LoVo (cell line): ENCODE data around the gene GTF3C1.
"Not testable (repeated sequence)": the region's sequence is repeated elsewhere in the genome, so short reads cannot be mapped to it uniquely, and the experiment has no call there.

Source experiments
- DNase-seq: peaks from one replicate; pipeline ENCODE4 v3.0.0-alpha.2; 2016; ENCODE audit warnings: low spot score

The GTF3C1 gene

DNA sequence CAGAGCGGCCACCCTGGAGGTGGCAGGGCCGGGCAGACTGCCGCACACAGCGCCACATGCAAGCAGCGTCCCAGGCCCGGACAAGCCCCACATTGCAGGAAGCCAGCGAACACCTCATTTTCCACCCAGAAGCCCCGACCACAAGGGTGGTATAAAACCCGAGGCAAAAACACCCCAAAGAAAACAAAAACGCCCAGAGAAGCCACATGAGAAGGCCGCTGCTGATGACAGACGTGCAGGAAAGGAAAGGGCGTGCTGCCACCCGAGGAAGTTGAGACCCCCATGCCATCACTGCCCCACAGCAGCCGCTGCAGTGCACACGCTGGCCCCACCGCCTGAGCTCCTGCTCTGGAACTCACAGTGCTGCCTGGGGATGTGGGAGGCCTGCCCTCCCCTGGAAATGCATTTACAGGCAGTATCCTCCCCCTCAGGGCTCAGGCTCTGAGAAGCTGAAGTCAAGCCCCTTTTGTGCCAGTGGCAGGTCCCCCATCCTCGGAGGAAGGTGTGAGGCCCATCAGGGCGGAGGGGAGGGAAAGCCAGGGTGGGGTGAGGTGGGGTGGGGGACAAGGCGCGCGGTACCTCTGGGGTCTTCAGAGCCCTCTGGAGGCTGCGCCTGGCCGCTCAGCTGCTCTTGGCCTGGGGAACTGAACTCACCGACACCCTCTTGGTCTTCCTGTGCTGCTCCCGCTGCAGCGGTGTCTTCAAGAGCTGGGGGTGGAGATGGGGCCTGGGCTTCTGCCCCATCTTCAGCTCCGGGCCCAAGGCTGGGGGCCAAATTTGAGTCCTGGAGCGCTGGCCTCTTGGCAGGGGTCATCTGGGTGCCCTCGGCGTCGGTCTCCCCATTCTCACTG is 85.7 kb downstream of the GTF3C1 start:
- no peak for DNase-seq

DNA sequence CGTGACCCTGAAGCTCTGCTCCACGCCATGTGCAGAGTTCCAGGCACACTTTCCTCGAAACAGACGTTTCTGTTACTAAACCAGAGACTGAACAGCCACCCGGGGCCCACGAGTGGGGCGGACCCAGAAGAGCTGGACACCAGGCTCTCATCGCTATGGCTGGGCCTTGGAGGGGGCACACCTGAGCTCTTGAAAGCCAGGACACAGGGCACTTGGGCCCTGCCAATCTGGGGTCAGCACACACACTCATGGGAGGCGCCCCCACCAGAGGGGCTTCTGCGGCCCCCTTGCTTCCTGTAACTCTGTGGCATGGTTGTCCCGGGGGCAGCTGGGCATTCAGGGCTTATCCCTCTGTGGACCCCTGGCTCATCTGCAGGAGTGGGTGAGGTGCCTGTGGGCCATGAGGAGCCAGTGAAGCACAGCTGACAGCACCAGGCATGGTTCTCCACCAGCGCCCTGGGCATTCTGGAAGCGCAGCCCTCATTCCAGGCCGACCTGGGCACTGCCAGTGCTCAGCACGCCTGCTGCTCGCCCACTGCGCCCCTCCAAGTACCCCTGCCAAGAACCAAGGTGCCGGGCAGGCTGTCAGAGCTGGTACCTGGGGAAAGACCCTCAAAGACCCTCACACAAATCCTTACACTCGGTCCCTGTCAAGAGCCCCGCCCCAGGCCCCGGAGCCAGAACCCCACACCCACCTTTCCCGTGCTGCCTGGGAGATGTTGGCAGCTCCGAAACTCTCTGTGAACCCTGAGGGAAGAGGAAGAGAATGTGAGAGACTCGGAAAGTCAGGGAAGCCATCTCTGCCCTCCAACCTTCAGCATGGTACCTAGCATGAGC is 86.6 kb downstream of the GTF3C1 start:
- no peak for DNase-seq

DNA sequence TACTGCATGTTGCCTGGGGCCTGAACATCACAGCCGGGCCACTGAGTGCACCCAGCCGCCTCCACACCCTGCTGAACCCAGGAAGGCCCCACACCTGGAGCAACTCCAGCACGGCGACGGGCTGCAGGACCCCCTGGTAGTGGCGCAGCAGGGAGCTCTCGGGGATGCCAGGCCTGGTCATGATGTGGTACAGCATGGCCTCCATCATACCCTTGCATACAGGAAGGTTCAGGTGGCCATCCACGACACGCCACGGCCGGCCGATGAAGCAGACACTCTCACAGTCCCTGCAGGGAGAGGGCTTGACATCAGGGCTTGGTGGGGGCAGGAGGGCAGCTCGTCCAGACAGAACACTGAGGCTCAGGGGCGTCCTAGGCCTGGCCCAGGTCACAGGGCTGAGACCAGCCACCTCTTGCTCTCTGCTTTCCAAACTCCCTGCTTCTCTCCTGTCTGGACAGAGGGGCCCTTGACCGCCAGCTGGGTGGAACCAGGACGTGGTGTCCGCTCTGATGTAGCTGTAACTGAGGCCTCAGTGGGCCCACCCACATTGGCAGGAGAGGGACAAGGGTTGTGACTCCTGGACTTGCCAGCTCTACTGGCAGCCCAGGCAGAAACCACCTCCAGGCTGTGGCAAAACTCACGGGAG is 87.4 kb downstream of the GTF3C1 start:
- DNase-seq, result no peak

DNA sequence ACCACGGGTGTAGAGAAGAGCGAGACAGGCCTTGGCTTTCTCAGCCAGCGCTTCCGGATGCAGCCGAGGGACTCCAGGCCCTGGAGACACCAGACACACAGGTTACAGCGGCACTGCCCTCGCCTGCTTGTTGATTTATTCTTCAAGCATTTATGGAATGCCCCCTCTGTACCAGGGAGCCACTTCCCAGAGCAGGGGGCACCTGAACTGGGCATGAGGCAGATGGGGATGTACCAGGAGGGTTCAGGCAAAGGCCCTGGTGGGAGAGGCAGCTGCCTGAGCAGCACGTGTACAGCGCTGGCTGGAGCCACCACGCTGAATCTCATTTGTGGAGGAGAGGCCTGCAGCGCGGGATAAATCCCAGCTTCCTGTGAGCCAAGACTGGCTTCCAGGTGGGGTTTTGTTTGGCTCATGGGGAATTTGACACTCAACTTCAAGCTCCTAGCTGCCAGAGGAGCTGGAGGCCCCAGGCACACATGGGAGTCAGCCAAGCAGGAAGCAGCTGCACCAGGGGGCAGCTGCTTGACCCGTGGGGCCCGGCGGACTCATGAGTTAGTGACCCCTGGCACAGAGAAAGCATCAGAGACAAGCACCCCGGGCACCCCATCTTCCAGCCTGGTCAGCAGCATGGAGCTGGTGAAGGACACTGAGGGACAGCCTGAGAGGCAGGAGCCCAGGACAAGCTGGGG is 88.1 kb downstream of the GTF3C1 start:
- no peak for DNase-seq

DNA sequence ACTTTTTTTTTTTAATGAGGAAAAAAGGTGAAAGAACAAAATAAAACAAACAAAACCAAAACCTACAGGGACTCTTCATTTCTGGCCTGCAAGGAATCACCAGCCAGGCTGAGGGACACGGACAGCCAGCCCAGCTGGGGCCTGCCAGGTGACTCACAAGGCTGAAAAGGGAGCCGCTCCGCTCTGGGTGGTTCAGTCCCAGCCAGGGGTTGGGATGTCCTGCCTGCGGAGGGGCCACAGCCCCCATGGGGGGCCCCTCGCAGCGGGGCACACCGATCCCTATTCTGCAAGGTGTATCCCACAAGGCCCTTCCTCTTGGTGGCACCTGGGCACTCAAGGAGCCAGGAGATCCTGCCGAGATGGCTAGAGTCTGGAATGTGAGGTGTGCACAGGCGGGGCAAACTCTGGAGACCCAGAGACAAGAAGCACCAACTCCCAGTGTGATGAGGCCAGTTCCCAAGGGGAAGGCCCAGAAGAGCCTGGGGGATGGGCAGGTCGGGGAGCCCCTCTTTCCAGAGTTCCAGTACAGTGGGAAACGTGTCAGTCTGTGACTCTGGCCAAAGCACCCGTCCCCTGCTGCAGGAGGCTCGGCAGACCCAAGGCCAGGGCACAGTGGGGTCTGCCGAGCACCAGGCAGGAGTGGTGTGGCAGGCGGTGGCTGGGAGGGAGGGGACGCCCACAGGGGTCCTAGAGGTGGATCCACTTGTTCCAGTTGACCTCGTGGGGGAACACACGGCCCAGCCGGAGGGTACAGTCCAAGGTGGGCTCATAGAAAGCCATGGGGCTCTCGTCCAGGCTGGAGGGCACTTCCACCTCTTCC is 88.8 kb downstream of the GTF3C1 start:
- no peak for DNase-seq

DNA sequence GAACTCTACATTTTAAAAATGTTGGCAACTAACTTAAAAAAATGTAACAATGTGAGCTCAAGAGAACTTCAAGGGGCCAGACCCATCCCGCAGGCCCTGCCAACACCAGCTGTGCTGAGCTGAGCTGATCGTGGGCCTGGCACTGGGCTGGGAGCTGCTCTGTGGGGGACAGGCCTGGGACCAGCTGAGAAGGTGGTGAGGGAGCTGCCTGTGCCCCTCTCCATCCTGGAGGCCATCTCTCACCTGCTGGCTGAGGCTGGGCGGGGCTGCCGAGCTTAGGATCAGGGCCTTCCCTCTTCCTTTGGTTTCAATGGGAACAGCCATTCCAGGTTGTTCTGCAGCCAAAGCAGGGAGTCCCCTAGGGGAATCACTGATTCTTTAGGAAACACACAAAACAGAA is 89.5 kb downstream of the GTF3C1 start:
- no peak for DNase-seq

DNA sequence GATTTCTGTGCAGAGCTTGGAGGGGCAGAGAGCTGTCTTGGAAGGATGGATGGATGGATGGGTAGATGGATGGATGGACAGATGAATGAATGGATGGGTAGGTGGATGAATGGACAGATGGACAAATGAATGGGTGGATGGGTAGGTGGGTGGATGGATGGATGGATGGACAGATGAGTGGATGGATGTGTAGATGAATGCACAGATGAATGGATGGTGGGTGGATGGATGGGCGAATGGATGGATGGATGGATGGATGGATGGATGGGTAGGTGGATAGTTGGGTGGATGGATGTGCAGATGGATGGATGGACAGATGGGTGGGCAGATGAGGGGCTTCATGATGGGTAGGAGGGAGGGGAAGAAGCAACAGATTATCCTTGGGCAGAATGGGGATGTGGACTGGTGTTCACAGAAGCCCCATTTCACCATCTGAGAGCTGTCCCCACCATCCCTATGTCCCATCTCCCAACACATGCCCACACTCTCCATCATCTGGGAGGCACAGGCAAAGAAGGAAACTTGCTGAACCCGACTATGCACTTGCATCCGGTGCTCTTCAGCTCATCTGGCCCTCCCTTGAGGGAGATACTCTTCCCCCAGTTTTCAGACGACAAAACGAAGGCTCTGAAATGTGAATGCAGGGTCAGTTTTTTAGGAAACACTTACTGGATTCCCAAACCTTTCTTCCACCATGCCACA is 90.6 kb downstream of the GTF3C1 start:
- DNase-seq, result no peak

DNA sequence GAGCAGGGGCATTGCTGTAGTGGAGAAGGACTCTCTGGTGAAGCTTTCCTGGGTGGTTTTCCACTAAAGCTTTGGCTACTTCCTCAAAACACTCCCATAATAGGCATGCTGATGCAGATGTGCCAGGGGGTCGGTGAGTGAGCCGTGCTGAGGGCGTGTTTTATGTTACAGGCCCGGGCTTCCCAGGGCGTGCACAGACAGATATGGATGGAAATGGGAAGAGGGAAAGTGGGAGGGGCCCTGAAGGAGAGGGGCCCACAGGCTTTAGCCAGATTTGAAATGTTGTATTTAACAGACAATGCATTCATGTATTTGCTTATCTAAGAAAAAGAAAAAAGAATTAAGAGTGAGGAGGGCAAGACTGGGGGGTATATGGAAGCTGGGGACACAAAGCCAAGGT is 91.5 kb downstream of the GTF3C1 start:
- DNase-seq, result no peak

DNA sequence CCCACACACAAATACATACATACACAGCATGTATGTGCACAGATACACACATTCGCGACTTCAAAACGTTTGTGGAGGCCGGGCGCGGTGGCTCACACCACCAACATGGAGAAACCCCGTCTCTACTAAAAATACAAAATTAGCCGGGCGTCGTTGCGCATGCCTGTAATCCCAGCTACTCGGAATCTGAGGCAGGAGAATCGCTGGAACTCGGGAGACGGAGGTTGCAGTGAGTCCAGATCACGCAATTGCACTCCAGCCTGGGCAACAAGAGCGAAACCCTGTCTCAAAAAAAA is 92.2 kb downstream of the GTF3C1 start:
- DNase-seq, result not testable (repeated sequence)

DNA sequence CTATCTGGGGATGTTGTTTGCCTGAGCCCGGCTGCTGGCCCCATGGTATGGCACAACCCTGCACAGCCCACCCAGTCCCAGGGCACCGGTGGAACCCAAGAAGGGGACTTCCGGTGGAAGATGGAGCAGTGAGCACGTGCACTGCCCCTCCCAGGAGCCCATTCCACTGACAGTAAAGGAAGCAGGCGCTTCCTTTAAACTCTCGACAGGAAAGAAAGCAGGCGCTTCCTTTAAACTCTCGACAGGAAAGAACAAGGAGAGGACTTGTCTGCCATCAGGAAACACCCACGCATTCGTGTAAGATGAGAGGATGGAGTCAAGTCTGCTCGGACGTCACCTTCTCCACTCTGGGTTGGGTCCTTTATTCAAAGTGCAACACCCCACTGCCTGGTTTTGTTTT is 94.0 kb downstream of the GTF3C1 start:
- no peak for DNase-seq

DNA sequence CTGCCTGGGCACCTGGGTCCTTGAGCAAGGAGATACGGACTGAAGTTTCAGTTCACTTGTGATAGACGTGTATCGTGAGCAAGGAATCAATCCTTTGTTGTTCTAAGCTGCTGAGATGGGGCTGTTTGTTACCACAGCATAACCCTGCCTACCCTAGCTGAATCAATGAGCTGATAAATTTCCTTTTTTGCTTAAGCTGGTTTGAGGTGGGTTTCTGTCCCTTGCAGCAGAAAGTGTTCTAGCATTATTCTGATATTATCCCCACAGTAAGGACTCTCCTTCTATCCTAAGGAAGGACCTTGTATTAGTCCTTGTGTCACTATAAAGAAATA is 96.3 kb downstream of the GTF3C1 start:
- no peak for DNase-seq

DNA sequence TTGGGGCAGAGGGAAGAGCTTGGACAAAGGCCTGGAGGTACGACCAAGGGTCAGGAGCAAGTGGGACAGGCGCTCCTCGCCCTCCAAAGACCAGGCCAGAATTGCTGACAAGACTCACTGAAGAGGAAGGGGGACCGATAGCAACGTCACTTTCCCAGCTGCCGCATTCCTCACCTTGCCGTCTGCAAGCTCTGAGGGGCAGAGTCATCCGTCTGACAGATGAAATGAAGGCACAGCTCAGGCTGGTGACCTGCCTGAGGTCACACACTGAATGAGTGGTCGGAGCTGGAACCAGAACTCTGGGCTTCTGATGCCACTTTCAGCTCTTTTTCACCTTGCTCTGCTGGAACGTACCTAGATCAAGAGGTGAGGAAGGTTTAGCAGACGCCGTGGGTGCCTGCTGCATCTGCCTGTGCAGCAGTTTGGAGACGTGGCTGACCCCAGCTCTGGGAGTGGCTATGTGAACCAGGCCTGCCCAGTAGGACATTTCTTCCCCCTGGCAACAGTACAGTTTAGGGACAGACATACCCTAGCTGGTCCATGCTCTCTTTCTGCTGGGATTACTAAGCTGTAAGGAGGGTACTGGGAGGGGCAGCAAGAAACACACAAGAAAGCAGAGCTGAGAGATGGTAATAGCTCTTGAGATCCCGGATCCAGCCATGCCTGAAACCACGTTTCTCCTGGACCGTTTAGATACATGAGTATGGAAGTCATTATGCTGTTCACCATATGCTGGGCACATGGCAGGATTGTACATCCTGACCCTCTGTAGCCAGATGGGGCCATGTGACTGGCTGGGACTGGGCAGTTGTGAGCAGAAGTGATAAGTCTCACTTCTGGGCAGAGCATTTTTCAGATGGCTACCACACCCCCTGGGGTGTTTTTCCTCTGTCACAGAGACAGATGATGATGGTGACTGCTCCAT is 96.9 kb downstream of the GTF3C1 start:
- DNase-seq, result no peak

DNA sequence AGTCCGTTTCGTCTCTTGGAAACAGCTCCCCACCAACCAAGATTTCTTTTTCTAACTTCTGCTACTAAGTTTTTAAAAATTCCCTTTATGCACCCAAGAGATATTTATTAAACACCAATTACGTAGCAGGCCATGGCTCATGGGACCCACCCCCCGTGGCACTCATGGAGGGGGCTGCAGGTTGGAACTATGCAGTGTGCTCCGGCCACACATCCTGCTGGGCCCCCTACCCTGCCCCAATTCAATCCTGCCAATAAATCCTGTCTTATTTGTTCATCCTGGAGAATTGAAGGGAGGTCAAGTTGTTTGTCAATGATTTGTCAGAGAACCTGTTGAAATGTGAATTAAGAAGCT is 99.5 kb downstream of the GTF3C1 start:
- DNase-seq, result no peak

DNA sequence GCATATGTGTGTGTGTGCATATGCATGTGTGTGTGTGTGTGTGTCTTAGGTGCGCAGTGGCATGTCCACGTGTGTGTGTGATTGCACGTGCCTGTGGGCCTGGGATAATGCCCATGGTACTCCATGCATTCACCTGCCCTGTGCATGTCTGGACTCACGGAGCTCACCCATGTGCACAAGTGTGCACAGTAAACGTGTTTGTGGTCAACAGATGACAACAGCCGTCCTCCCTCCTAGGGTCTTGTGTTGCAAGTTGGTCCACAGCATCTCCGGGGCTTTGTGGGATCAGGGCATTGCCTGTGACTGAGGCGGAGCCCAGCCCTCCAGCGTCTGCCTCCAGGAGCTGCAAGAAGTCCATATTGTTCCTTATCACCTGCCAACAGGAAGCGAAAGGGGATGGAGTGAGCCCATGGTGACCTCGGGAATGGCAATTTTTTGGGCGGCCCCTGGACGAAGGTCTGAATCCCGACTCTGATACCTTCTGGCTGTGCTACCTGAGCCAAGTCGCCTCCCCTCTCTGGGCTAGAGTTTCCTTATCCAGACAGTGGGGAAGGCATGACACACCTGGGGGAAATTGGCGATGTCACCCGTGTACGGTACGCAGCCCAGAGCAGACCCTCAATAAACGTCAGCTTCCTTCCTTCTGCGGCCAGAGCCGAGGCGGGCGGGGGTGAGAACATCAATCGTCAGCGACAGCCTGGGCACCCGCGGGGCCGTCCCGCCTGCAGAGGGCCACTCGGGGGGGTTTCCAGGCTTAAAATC is 100.1 kb downstream of the GTF3C1 start:
- DNase-seq, result no peak

DNA sequence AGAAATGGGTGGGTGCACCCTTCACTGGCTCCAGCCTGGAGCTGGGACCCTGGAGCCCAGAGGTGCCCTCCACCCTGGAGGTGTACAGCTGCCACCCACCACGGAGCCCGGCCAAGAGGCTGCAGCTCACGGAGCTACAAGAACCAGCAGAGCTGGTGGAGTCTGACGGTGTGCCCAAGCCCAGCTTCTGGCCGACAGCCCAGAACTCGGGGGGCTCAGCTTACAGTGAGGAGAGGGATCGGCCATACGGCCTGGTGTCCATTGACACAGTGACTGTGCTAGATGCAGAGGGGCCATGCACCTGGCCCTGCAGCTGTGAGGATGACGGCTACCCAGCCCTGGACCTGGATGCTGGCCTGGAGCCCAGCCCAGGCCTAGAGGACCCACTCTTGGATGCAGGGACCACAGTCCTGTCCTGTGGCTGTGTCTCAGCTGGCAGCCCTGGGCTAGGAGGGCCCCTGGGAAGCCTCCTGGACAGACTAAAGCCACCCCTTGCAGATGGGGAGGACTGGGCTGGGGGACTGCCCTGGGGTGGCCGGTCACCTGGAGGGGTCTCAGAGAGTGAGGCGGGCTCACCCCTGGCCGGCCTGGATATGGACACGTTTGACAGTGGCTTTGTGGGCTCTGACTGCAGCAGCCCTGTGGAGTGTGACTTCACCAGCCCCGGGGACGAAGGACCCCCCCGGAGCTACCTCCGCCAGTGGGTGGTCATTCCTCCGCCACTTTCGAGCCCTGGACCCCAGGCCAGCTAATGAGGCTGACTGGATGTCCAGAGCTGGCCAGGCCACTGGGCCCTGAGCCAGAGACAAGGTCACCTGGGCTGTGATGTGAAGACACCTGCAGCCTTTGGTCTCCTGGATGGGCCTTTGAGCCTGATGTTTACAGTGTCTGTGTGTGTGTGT is 100.9 kb downstream of the GTF3C1 start:
- DNase-seq, result no peak

DNA sequence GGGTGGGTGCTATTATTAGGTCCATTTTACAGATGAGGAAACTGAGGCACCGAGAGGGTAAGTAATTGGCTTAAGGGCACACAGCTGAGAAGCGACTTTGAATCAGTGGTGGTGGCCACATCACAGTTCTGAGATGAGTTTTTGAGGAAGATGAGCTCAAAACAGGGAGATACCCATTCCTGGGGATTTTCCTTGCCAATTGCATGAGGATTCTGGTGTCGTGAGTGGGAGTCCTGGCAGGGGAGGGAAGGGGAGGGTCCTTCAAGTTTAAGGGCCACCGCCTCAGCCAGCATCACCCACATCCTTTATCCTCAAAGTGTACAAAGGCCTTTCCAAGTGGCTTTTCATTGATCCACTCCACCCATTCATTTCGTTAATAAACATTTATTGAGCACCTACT is 102.4 kb downstream of the GTF3C1 start:
- DNase-seq, result no peak

DNA sequence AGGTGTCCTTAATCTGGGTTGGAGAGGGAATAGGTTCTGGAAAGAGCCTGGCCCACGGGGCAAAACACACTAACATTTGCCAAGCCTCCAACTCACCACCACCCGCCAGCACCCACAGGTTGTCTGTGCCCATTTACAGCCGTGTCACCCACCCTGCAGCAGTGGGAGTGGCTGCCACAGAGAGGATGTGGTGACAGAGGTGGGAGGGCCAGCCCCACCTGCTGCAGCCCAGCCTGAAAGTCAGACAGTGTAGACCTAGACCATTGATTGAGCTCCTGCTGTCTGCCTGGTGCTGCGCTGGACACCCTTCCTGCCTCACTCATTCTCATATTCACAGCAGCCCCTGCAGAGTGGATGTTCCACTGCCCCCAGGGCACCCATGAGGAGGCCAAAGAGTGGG is 103.0 kb downstream of the GTF3C1 start:
- no peak for DNase-seq

DNA sequence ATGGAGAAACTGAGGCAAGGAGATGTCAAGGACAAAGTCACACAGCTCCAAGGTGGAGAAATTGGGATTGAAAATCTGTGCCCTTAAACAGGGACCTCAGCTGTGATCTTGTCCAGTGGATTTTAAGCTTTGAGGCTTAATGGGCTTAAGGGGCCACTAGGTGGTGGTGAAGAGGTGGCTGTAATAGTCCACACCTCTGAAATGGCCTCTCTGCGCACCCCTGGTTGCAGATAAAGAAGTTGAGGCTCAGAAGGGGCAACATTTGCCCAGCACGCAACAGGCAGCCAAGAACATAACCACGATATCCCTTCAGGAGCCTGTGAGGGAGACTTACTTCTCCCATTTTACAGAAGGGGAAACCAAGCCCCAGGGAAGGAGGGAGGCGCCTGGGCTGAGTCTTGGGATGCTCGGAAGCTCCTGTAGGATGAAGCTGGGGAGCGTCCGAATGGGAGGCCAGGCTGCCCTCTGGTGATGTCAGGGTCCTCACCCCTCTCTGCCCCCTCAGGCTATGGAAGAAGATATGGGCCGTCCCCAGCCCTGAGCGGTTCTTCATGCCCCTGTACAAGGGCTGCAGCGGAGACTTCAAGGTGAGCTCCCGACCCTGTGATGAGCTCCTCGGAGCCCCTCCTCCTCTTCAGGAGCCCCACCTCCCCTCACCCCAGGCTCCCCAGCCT is 104.1 kb downstream of the GTF3C1 start:
- peak; percentile 19 for DNase-seq
